8988T (cell line): ENCODE data around the gene USP2.

ENCODE experiments used
- DNase-seq: peaks from one replicate; pipeline ENCODE4 v3.0.0; 2011

Gene USP2

DNA sequence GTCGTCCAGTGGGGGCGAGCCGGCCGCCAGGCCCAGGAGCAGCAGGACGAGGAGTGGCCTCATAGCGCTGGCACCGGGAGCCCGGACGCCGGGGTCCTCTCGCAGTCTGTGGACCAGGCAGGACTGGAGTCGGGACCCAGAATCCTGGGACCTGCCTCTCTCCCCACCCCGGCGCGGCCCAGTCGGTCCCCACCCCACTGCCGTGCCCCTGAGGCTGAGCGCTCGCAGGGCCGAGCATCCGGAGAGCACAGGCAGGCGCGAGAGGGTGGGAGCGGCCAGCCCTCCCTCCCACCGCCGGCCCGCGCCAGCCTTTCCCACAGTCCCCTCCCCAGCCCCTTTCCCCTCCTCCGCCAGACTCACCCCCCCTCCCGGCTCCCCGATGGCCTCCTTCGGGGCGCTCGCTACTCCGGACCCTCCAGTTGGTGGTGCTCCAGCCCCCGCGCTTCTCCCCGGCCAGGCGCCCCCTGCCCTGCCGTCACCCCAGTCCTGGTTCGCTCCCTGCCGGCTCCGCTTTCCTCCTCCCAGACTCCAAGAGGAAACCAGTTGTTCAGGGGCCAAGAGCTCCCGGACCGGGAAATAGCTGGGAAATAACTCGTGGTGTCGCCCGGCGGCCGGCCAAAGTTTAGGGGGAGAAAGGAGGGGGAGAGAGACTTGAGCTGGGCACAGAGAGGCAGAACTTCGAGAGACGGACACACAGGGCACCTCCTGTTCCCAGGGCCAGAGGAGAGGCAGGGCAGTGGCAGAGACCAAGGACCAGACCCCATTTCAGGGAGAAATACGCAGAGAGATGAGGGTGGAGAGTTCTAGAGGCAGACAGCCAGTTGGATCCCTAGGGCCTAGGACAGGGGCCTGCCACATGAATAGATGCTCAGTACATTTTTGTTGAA is 40.9 kb downstream of the USP2 start, which contains the start of gene C1QTNF5:
C1QTNF5 (minus strand) TSS at position 549 of the 887 bp plus-strand sequence; CDS start at position 63, 486 bp downstream.
- DNase-seq: peak; percentile 18

DNA sequence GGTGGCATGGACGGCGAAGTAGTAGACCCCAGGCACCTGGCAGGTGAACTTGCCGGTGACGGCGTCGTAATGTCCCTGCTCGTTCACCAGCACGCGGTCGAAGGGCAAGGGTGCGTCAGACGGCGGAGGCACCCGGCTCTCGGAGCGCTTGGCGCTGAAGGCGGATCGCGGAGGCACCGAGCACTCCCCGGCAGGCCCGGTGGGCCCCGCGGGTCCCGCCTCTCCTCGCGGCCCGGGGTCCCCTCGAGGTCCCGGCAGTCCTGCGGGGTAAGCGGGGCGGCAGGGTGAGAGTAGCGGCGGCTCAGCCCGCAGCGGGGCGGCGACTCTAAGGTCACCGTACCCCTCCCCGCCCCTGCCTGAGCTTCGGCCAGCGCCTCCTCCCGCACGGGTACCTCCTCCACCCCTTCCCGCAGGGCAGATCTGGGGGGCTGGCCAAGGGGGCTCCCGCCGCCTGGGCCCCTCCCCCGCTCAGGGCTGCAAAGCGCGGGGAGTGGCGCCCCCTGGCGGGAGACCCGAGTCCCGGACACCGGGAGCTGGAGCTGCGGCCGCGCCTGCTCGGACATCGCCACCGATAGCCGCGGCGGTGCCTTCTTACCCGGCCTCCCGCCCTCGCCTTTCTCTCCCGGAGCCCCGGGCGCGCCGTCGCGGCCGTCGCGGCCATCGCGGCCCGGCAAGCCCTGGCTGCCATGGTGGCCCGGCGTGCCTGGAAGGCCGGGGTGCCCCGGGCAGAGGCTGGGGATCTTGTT is 41.7 kb downstream of the USP2 start:
- DNase-seq: peak; percentile 96

DNA sequence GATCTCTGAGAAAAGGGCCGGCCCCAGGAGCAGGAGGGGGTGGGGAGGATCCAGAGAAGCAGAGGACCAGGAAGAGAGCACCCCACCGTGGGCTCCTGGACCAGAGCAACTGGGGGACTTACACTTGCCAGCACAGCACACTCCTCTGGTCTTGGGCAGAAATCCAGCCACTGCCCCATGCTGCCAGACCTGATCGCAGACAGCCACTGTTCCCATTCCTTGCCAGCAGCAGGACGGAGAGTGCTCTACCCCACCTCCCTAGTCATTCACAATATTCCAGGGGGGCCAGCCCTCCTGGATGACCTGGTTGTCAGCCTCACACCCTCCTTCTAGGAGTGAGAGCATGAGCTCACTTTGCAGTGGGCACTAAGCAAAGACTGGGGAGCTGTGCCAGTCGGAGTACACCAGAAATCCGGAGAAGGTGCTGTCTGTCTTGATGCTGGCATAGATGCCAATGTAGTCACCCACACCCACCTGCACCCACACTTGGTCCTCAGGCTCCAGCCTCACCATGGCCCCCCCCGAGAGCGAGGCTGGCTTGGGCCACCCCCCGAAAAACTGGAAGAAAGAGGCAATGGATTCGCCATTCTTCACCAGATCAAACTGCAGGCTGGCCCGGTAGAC is 42.4 kb downstream of the USP2 start:
- DNase-seq: peak; percentile 63

- peak; percentile 99 for DNase-seq
Observed at GRCh38 chr11:119338318-119338890, 43.1 kb downstream of the USP2 start.

- DNase-seq: peak; percentile 74
Observed at GRCh38 chr11:119337581-119338317, 43.7 kb downstream of the USP2 start.

DNA sequence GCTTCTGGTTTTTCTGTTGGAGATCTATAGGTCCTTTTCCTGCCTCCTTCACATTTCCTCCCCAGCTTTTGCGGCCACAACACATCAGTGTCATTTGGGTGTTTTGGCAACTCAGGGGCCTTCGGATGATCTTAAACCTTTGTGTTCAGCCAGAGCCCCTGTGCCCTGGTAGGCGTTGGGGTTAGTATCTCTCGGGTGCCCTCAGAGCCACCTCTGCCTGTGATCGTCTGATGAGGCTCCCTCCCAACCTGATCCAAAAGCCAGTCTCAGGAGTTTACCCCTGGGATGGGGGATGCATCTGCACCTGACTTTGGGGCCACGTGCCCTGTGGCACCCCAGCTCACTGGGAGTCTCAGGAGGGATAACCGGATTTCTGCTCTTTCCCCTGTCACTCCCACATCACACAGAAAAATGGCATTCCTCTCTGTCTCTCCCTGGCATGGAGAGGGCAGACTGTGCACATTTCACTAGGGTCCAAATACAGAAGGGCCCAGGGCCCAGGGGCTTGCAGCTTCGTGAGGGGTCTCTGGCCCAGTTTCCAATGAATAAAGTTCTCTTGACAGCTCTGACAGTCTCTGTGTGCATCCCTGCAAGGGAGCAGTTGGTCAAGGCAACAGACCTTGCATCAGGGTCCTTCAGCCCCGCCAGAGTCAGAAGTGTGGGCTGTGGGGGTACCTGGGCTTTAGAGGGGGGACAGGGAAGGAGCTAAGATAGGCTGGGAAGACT is 44.6 kb downstream of the USP2 start:
- peak; percentile 25 for DNase-seq

GRCh38 chr11:119335655-119336543 is 45.6 kb downstream of the USP2 start:
- peak; percentile 27 for DNase-seq

GRCh38 chr11:119335091-119335654 is 46.3 kb downstream of the USP2 start:
- peak; percentile 21 for DNase-seq

DNA sequence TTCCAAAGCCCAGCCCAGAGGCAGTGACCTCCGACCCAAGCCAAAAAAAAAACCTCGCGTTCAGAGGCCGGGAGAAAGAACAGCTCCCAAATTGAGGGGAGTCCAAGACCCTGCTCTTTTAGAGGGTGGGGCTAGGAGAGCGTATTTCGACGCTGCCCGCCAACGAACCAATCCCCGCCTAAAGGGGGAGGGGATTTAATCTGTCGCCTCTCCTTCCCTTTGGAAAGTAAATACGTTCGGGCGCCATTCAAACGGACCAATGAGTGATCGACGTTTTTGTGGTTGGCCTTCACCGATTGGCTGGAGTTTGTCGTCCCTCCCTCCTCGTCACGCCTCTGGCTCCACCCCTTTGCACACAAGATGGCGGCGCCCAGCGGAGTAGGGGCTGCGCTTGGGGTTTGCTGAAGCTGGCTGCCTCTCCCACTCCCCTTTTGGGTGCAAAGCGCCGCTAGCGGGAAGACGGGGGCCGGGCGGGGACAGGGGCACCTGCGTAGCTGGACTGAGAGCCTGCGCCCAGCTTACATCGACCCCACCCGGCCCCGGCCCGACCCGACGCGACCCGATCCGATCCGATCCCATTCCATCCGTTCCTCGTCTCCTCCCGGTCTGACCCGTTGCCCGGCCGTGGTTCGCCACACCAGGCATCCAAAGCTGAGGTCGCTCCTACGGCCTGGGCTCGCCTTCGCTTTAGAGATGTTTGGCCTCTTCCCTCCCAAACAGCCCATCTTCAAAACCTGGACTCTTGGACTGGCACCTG is 47.1 kb downstream of the USP2 start, which contains the start of gene RNF26:
RNF26 (plus strand) TSS at position 354 of the 757 bp plus-strand sequence. CDS start 596 bp downstream, outside the sequence.
- peak; percentile 99 for DNase-seq

DNA sequence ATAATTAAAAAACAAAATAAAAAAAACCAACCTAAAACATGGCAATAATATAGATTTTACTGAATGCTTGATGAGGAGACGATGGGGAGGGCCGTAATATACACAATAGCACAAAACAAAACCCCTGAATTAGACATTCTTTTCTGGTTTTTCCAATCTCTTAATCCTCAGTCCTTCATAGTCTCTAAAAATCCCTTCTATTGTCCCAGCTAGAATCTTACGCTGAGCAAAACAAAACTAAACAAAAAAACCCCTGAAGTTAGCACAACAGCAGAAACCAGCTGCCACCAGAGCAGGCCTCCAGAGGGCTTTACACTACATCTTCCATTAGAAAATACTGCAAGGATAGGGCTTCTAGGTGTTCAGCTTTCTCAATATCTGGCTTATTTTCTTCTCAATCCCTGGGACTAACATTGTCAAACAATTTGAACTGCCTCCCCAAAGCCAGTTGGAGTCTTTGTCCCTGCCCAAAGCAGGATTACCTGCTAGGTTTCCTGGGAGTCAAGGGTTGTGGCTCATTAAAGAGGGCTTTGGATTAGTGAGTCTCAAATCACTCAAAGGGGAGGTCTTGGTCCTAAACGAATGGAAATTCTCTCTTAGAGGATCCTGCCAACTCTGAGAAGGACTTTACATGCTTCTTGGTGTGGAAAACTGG is 49.3 kb downstream of the USP2 start:
- DNase-seq: no peak

GRCh38 chr11:119330237-119330636 is 51.3 kb downstream of the USP2 start:
- no peak for DNase-seq

DNA sequence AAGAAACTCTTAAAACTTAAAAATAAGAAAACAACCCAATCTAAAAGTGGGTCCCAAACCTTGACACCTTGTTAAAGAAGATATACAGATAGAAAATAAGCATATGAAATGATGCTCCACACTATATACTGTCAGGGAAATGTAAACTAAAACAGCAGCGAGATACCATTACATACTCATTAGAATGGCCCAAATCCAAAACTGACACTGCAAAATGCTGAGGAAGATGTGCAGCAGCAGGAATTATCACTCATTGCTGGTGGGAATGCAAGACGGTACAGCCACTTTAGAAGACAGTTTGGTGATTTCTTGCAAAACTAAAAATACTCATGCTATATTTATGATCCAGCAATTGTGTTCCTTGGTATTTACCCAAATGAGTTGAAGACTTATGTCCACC is 52.2 kb downstream of the USP2 start:
- DNase-seq: no peak

- no peak for DNase-seq
Observed at GRCh38 chr11:119324189-119324588, 57.3 kb downstream of the USP2 start.

DNA sequence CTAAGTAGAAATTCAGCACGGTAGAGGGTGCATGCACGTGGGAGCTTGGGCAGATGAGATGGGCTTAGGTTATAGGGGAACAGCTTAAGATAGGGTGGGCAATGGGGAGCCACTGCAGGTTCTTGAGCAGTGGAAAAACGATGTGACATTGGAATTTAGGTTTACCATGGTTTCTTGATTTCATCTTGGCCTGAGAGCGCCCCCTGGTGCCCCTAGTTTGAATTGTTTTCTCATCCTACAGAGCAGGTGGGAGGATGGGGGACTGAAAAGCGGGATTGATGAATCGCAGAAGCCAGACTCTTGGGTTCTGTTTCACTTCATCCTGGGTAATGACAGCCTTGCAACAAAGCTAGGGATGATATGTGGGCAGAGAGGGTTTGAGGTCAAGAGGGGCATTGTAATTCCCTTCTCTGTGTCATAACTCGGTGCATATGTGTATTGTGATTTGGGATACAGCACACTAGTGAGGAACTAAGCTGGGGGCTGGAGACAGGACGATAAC is 57.9 kb downstream of the USP2 start:
- no peak for DNase-seq

GRCh38 chr11:119322921-119323531 is 58.5 kb downstream of the USP2 start:
- DNase-seq: no peak

GRCh38 chr11:119322360-119322739 is 59.1 kb downstream of the USP2 start:
- no peak for DNase-seq

- no peak for DNase-seq
Observed at GRCh38 chr11:119320776-119321524, 60.5 kb downstream of the USP2 start.
